Measurements from ENCODE around the gene TECTB. TPM values are rescaled to one million over a fixed set of nuclear protein-coding genes. Genes with fewer than 3 reads are reported as not detected.
"Not testable (repeated sequence)": the region's sequence is repeated elsewhere in the genome, so short reads cannot be mapped to it uniquely, and the experiment has no call there.

Gene TECTB
- not detected in 2 replicates for total RNA-seq (2014; rRNA removed; shearing (Covaris generic); ENCODE audit: low replicate concordance)

GRCh38 chr10:112283100-112283499, at the start of gene TECTB:
Gene TECTB (plus strand): TSS chr10:112283400. CDS start chr10:112283735, 335 bp downstream.
- in situ Hi-C loops (cut with HindIII; ENCODE audit: low pct_unique_long_range_greater_than_20kb, low sequenced_read_pairs): no loop called here
- DNase-seq (ENCODE audit: low read depth): no peak

- in situ Hi-C loops (cut with HindIII; ENCODE audit: low pct_unique_long_range_greater_than_20kb, low sequenced_read_pairs): no loop called here
- DNase-seq (ENCODE audit: low read depth): no peak
Measured at GRCh38 chr10:112235141-112235540, 48.1 kb upstream of the TECTB start.

GRCh38 chr10:112235920-112236319, 47.3 kb upstream of the TECTB start:
- in situ Hi-C loops (cut with HindIII; ENCODE audit: low pct_unique_long_range_greater_than_20kb, low sequenced_read_pairs): no loop called here
- DNase-seq (ENCODE audit: low read depth): no peak

- in situ Hi-C loops (cut with HindIII; ENCODE audit: low pct_unique_long_range_greater_than_20kb, low sequenced_read_pairs): no loop called here
- DNase-seq (ENCODE audit: low read depth): no peak
Measured at GRCh38 chr10:112236486-112236885, 46.7 kb upstream of the TECTB start.

GRCh38 chr10:112239347-112239746, 43.9 kb upstream of the TECTB start:
- DNase-seq (ENCODE audit: low read depth): no peak
- in situ Hi-C loops (cut with HindIII; ENCODE audit: low pct_unique_long_range_greater_than_20kb, low sequenced_read_pairs): no loop called here

GRCh38 chr10:112240441-112240840, 42.8 kb upstream of the TECTB start:
- in situ Hi-C loops (cut with HindIII; ENCODE audit: low pct_unique_long_range_greater_than_20kb, low sequenced_read_pairs): no loop called here

GRCh38 chr10:112241651-112242341, 41.4 kb upstream of the TECTB start:
- in situ Hi-C loops (cut with HindIII; ENCODE audit: low pct_unique_long_range_greater_than_20kb, low sequenced_read_pairs): no loop called here
- no peak for DNase-seq (ENCODE audit: low read depth)

More at GRCh38 chr10:112240441-112240840, 42.8 kb upstream of the TECTB start:
- DNase-seq (ENCODE audit: low read depth): no peak

- no peak for DNase-seq (ENCODE audit: low read depth)
- in situ Hi-C loops (cut with HindIII; ENCODE audit: low pct_unique_long_range_greater_than_20kb, low sequenced_read_pairs): no loop called here
Measured at GRCh38 chr10:112242769-112243168, 40.4 kb upstream of the TECTB start.

- DNase-seq (ENCODE audit: low read depth): no peak
- in situ Hi-C loops (cut with HindIII; ENCODE audit: low pct_unique_long_range_greater_than_20kb, low sequenced_read_pairs): no loop called here
Measured at GRCh38 chr10:112243713-112244112, 39.5 kb upstream of the TECTB start.

- in situ Hi-C loops (cut with HindIII; ENCODE audit: low pct_unique_long_range_greater_than_20kb, low sequenced_read_pairs): no loop called here
- DNase-seq (ENCODE audit: low read depth): no peak
Measured at GRCh38 chr10:112244197-112244596, 39.0 kb upstream of the TECTB start.

- DNase-seq (ENCODE audit: low read depth): no peak
- in situ Hi-C loops (cut with HindIII; ENCODE audit: low pct_unique_long_range_greater_than_20kb, low sequenced_read_pairs): no loop called here
Measured at GRCh38 chr10:112247791-112248190, 35.4 kb upstream of the TECTB start.

- no peak for DNase-seq (ENCODE audit: low read depth)
- in situ Hi-C loops (cut with HindIII; ENCODE audit: low pct_unique_long_range_greater_than_20kb, low sequenced_read_pairs): no loop called here
Measured at GRCh38 chr10:112248584-112249295, 34.5 kb upstream of the TECTB start.

GRCh38 chr10:112249722-112250121, 33.5 kb upstream of the TECTB start:
- DNase-seq (ENCODE audit: low read depth): no peak
- in situ Hi-C loops (cut with HindIII; ENCODE audit: low pct_unique_long_range_greater_than_20kb, low sequenced_read_pairs): no loop called here

- in situ Hi-C loops (cut with HindIII; ENCODE audit: low pct_unique_long_range_greater_than_20kb, low sequenced_read_pairs): no loop called here
- no peak for DNase-seq (ENCODE audit: low read depth)
Measured at GRCh38 chr10:112250555-112250954, 32.6 kb upstream of the TECTB start.

- DNase-seq (ENCODE audit: low read depth); in situ Hi-C loops (cut with HindIII; ENCODE audit: low pct_unique_long_range_greater_than_20kb, low sequenced_read_pairs): not testable (repeated sequence)
Measured at GRCh38 chr10:112251238-112251637, 32.0 kb upstream of the TECTB start.

- no peak for DNase-seq (ENCODE audit: low read depth)
- in situ Hi-C loops (cut with HindIII; ENCODE audit: low pct_unique_long_range_greater_than_20kb, low sequenced_read_pairs): no loop called here
Measured at GRCh38 chr10:112258407-112258806, 24.8 kb upstream of the TECTB start.

GRCh38 chr10:112259688-112260087, 23.5 kb upstream of the TECTB start:
- in situ Hi-C loops (cut with HindIII; ENCODE audit: low pct_unique_long_range_greater_than_20kb, low sequenced_read_pairs): no loop called here
- no peak for DNase-seq (ENCODE audit: low read depth)

- in situ Hi-C loops (cut with HindIII; ENCODE audit: low pct_unique_long_range_greater_than_20kb, low sequenced_read_pairs): no loop called here
Measured at GRCh38 chr10:112260831-112261230, 22.4 kb upstream of the TECTB start.

GRCh38 chr10:112261281-112261822, 21.8 kb upstream of the TECTB start:
- in situ Hi-C loops (cut with HindIII; ENCODE audit: low pct_unique_long_range_greater_than_20kb, low sequenced_read_pairs): no loop called here

More at GRCh38 chr10:112260831-112261230, 22.4 kb upstream of the TECTB start:
- DNase-seq (ENCODE audit: low read depth): no peak

More at GRCh38 chr10:112261281-112261822, 21.8 kb upstream of the TECTB start:
- DNase-seq (ENCODE audit: low read depth): no peak

All from Caki2 (cell line).